CD4-positive, alpha-beta T cell treated with Interleukin-17A for 4 hours (primary cell): ENCODE measurements around the gene STXBP6.
"Not testable (repeated sequence)": the region's sequence is repeated elsewhere in the genome, so short reads cannot be mapped to it uniquely, and the experiment has no call there.

Experiments used
- DNase-seq: peaks from one replicate; pipeline ENCODE4 v3.0.0-alpha.2; 2020; ENCODE audit warnings: mixed read lengths

The STXBP6 gene

DNA sequence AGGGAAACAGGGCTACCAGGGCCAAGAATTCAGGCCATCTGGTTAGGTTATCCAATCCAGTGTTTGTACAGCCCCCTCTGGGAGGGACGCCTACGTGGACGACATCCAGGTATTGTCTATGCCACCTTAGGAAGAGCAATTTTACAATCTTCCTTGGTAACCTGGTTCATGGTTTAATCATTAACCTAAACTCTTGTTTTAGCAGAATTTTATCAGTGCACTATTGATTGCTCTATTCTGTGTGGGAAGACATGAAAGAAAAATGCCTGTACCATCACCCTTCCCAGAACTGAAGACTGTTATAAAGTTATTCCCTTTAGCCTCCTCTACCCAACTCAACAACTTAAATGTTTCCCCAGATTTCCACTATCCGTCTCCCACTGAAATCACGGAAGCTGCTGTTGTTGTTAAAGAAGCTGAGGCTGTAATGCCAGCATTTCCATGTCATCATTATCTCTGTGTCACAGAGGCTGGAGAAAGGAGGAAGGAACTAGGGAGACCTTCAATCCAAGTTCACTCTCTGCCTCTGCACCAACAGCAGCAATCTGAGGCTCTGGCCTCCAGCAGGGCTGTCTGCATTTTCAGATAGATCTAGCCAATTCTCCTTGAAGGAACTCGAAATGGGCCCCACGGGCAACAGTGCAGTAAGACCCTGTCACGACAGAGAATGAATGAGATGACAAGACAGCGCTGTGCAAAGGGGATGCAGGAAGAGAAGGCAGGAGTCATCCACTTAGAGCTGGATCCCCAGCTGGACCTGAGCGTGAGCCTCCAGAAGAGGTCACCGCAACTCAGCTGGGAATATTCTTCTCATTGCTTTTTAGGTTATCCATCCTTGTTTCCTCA, 232.5 kb downstream of the STXBP6 start:
- DNase-seq, result no peak

DNA sequence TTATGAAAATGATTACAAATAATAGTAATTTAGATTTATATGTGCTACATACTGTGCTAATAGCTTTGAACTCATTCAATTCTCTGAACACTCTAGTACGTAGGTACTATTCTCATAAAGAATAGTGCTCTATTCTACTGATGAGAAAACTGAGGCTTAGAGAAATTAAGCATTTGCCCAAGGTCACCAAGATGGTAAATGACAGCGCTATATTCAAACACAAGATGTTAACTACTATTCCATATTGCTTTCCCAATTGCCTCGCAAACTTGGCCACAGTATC, 233.1 kb downstream of the STXBP6 start:
- DNase-seq, result no peak

DNA sequence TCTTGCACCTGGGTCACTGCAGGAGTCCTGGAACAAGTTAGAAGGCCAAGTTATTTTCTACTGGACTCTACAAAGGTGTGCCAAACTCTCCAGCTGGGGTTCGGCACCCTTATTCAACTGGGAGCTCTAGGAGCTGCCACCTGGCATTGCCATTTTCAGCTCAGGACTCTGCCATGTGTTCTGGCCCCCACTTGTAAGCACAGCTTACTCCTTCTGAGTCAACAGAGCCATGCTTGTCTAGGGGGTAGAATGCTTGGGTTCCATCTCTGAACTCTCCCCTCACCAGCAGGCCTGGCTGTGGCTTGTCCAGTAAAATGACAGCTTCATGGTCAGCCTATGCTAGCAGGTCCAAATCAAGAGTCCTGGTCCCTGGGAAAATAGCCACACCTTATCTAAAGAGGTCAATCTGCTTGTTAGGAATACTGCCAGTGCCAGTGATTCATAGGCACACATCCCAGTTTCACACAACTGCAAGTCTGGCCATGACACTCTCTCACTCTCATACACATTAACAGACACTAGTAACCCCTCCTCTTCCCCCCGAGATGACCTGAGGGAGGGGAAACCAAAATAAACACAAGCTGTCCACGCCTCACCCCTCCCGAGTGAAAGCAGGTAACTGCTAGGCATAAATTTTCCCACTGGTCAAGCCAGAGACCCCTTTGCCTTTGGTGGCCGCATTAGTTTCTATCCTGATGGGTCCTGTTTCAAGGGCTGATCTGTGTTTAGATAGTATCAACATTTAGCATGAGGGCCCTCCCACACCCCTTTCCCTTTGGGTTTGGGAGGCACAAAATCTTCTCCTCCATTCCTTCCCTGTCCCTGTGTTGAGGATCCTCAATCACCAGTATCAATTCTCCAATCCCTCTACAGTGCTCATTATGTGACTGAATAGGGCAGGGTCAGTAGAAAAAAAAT, 233.7 kb downstream of the STXBP6 start:
- DNase-seq, result no peak

DNA sequence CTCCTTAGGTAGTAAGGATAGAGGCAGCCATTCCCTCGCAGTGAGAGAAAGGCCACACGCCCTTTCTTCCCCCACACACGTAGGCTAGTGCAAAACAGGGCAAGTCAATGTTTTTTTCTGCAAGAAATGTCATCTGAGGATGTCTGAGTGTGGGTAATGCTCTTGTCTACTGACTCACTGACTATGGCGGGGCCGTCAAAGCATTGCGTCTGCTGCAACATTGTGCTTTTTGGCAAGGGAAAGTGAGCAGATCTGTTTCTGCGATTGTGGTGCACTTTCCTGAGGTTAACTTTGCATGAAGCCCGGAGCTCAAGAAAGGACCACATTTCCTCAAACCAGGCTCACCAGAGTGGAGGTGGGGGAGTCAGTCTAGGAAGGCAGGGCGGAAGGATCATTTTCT, 234.4 kb downstream of the STXBP6 start:
- no peak for DNase-seq

DNA sequence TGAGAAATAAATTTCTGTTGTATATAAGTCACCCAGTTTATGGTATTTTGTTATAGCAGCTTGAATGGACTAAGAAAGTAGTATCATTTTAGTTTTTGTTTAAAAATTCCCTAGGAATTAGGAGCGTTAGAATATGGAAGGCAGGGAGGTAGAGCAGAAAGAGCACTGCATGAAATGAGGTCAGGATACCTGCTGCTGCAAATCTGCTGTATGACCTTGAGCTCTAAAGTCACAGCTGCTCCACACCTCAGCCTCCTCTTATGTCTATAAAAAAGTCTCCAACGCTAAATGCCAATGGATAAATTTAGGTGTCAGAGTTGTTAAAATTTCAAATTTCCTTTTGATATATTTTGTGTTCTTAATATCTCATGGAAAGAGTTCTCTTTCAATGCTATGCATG, 235.0 kb downstream of the STXBP6 start:
- DNase-seq, result no peak

DNA sequence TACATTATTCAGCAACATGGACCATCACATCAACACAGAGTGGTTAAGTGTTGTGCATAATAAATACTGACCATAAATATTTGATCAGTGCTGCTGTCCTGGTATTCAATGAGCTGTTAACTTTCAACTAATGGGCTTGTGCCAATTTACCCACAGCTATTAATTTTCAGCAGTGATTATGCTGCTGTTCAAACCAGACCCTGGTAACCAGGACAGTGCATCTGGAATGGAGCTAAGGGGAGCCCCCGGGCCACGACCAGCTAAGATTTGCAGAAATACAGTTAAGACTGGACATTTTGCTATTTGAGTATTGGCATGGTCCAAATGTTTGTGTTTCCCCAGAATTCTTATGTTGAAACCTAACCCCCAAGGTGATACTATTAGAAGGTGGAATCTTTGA, 235.6 kb downstream of the STXBP6 start:
- no peak for DNase-seq

DNA sequence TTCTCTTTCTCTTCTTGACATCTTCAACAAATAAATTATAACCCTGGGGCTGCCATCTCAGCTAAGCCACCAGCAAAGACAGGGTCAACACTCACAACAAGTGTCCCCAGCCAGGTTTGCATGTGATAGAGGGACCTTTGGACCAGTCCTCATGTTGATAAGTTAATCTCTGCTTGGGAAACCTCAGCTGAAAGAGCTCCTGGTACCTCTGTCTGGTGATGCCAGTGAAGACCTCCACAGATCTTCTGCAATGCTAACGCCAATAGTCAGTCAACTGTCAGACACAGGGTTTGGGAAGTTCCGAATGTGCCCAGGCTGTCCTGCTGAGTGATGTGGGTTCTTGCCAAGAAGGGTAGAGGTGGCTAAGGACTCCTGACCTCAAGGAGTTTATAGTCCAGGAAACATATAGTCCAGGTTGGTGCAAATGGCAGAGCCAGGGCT, 236.1 kb downstream of the STXBP6 start:
- DNase-seq, result no peak

DNA sequence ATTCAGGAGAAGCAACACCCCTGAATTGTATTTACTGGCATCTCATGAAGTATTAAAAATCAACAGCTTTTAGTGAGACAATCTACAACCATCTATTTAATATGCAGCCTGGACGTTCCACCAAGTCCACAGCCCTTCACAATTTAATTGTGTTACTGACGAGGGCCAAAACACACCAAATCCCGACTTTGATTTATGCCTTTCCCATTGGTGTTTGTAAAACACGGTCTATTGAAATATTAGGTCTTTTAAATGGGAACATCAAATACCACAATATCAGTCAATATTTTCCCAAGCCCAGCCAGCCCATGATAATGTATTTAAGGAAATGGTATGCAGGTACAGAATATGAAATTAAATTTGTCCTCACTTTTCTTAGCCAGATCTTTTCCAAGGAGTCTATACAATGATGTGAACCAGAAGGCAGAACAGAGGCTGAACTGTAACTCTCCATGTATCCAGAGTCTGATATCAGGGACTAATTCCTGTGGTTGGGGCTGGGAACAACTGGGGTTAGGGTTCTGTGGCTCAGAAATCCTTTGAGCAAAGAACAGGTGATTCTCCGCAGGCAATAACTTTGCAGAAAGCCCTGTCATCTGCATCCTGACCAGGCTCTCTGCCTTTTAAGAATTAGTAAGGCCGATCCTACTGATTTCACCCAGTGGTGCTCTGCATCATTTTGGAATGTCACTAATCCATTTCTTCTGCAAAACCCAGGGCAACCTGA, 236.7 kb downstream of the STXBP6 start:
- no peak for DNase-seq

DNA sequence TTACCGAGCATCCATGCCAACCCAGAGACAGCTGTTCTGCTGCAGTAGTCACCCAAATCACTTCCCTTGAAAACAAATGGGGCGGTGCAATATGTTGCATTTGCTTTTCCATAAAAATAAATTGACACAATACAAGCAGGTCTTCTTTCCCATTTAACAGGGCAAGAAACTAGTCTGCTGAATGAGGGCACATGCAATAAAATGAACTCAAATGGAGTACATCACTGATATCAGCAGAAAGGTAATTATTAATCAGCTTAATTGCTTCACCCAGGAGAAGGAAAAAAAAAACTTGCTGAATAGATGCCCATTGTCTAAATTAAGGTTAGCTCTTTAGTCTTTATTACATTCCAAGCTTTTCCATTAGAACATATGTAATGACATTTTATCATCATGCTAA, 240.8 kb downstream of the STXBP6 start:
- no peak for DNase-seq

DNA sequence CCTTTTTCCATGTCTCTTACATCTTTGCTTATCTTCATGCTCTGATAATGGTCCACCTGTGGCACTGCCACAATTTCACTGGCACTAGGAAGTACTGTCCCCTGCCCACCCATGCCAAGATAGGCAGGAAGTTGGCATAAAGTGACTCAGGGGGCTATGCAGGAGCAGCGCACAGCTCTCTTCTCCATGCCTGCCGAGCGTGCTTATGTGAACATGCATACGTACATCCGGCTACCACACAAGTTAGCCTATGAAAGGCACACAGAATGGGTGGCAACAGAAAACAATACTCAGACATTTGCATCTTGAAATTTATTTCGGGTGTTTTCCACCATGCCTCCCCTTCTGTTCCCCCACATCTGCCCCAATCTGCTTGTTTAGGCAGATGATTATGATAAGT, 241.5 kb downstream of the STXBP6 start:
- DNase-seq, result no peak

DNA sequence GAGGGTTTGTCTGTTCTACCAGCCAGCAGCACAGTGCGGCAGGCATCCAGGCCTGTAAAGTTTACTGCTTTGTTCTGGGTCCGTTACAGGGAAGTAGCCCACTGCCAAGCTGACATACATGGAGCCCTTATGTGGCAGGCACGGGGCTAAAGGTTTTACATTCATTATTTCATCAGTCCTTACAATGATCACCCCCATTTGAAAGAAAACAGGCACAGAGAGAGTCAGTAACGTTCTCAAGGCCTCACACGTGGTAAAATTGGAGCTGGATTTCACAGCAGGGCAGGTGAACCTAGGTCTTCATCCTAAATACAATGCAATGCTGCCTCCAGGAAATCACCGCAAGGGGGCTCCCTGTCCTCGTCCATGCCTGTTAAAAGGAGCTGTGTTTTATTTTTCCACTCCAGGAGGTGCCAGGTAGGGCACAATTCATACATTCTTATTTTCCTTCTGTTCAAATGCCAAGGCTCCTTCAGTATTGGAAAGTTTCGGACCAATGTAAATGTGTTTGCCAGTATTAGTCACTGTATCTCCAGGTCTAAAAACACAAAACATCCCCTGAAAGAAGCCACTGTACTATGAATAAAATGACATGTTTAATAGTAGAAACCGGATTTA, 243.8 kb downstream of the STXBP6 start:
- DNase-seq, result no peak

DNA sequence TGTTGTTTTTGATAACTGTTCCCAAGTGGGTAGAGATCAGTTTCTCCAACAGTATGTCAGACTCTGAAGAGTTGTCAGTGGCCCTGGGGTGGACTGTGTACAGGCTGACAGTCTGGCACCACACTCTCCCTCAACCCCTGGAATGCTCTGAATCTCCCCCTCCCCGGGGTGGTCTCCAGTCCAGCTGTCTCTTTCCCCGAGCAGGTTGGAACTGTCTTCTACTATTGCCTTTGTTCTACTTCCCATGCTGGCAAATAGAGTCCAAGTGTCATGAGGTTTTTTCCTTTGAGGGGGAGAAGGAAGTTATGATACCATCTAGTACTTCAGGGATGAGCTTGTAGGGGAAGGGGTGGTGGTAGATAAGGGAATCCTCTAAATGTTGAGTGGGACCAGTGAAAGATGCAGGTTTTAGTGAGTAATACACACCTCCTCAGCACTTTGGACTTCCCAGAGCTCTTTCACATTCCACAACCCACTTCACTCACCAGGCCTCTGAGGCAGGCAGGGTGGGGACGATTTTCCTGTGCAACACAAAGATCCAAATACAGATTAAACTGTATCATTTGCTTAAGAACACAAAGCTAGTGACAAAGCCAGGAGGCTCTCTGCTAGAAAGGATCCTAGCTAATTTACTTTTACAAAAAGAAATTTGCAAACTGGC, 245.3 kb downstream of the STXBP6 start:
- no peak for DNase-seq

DNA sequence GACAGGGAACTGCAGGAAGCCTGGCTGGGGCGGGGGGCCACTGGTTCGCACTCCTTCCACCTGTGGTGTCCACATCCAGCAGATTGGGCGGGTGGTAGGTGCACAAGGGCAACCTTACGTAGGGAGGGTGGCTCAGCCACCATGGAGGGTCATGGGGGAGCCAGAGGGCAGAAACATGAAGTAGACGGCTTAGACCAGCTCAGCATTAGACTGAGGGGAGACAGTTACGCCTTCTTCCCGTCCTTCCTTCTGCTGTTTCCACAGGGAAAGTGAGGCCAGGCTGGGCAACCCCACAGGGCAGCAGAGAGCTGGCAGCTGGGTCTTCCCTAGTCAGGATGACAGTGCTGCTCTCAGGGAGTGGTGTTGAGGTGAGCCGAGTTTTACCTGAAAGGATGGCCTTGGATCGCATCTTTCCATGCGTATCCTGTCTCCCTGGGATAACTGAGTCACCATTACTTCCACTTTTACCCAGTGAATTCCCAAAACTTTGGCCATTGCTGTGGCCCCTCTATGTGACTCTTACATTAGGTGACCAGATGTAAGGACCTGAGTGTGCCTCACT, 245.9 kb downstream of the STXBP6 start:
- no peak for DNase-seq

DNA sequence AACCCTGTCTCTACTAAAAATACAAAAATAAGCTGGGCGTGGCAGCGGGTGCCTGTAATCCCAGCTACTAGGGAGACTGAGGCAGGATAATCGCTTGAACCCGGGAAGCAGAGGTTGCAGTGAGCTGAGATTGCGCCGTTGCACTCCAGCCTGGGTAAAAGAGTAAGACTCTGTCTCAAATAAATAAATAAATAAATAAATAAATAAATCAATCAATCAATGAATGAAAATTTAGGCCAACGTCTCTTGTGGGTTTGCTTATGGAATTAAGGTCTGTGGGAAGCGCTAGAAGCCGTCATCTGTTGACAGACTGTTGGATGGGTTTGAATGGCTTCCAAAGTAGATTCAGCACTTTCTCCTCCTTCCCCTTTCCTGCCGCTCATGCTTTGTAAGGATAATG, 246.5 kb downstream of the STXBP6 start:
- not testable (repeated sequence) for DNase-seq

DNA sequence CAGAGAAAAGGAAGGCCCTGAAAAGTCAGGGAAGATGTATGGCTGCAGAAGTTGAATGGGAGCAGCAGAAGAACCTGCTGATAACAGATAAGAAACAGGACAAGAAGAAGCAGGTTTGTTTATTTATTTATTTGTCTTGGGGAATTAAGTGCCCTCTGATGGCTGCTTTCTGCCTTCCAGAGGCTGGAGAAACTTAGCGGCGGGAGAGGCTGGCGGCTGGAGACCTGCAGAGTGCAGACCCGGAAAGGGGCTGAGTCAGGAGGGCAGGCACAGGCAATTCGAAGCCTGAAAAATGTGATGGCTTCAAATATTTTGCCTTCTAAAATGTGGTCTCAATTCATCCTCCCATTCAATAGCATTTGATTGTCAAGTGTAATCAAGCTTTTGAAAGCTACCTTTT, 247.7 kb downstream of the STXBP6 start:
- no peak for DNase-seq

DNA sequence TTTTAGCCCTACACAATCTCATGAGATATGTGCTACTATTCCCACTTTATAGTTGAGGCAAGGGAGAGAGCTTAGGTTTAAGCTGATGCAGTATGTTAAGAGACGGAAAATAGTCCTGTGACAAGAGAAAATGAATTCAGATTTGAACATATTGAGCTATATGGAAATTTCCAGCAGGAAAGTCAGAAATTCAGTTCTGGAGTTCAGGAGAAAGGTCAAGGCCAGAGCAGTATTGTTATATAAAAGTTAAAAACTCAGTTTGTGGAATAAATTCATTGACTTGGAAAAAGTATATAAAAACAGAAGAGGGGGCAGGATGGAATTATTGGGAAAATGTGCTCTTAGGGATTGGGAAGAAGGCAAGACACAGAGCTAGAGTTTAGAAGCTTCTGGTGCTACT, 248.9 kb downstream of the STXBP6 start:
- DNase-seq, result no peak

DNA sequence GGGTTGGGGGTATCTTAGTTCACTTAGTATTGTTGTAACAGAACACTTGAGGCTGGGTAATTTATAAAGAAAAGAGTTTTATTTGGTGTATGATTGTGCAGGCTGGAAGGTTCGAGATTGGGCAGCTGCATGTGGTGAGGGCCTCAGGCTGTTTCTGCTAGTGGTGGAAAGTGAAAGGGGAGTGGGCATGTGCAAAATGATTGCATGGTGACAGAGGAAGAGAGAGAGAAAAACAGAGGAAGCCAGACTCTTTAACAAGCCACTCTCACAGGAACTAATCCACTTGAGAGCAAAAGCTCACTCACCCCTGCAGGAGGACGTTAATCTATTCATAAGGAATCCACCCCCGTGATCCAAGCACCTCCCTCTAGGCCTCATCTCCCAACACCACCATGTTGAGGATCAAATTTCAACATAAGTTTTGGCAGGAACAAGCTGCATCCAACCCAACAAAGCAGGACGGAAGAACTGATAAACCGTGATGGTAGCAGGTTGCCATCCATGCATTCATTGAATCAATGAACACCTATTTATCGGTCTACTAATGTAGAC, 251.0 kb downstream of the STXBP6 start:
- DNase-seq, result no peak

DNA sequence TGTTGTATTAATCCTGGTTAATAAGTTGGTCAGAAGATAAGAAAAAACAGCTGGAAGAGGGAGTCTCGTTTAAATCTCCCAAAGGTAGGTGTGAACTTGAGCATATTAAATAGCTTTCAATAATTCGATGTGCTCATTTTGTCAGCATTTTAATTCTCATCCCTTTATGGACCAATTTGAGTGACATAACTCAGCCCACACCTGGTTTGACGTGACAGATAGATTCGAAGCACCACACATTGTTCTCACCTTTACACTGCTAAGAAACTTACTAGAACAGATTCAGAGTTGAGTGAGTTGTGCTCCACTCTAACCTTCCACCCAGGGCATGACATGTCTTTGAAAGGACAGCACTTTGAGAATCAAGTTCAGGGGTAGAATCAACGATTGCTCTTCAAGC, 254.5 kb downstream of the STXBP6 start:
- no peak for DNase-seq

DNA sequence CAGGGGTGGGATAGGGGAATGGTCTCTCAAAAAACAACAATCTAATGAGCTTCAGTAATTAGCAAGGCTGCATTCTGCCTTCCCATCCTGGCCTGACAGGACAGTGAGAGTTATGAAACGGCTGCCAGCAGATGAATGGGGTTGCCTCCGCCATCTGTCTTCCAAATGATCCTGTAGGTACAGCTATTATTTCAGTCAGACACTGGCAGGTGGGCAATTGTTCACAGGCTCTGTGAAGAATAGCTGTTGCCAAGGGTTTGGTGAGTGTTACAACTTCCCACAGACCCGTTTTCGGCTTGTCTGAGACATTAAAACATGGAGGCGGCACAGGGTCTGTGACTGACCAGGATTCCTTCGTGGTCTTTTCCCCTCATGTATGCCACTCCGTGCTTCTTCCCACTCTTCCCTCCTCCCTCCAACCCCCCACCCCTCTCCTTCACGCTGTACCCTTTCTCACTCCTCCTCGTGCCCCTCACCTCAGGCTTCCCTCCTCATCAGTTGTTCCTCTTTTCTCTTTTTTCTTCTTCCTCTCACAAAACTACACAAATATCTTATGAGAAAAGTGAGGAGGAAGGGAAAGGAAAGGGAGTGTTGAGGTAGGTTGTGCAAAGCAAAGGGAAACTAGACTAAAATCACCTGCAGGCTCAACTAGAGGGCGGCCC, 255.2 kb downstream of the STXBP6 start:
- no peak for DNase-seq

DNA sequence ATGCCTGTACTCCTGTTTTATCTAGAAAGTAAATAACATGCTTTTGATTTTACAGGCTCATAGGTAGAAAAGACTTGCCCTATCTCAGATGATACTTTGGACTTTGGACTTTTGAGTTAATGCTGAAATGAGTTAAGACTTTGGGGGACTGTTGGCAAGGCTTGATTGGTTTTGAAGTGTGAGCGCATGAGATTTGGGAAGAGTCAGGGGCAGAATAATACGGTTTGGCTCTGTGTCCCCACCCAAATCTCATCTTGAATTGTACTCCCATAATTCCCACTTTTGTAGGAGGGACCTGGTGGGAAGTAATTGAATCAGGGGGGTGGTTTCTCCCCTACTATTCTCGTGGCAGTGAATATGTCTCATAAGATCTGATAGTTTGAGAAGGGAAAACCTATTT, 259.8 kb downstream of the STXBP6 start:
- DNase-seq, result no peak

DNA sequence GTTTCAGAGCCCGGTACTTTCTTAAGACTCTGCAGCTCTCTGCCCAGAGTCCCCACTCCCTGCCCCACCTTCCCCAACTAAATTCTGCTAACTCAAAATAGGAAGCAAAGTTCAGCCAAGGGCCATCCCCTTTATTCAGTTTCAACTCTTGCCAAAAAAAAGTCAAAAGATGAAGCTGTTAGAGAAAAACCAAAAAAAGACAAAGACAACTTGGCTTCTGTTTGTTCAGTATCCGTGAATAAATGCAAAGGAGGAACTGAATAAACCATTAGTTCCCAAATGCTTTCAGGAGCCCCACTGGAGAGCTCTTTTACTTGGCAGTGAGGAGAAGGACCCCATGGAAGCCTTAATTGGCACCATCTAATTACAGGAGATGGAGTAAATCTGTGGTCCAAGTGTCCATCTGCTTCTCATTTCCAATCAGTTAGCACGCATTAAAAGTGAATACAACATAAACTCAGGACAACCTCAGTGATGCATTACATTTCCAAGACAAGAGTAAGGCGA, 260.5 kb downstream of the STXBP6 start:
- DNase-seq, result no peak
